ENCODE data around the gene SPR.

GRCh38 chr2:72938455-72938854, 51.2 kb downstream of the SPR start:
- TF ChIP-seq, protein P1, sequence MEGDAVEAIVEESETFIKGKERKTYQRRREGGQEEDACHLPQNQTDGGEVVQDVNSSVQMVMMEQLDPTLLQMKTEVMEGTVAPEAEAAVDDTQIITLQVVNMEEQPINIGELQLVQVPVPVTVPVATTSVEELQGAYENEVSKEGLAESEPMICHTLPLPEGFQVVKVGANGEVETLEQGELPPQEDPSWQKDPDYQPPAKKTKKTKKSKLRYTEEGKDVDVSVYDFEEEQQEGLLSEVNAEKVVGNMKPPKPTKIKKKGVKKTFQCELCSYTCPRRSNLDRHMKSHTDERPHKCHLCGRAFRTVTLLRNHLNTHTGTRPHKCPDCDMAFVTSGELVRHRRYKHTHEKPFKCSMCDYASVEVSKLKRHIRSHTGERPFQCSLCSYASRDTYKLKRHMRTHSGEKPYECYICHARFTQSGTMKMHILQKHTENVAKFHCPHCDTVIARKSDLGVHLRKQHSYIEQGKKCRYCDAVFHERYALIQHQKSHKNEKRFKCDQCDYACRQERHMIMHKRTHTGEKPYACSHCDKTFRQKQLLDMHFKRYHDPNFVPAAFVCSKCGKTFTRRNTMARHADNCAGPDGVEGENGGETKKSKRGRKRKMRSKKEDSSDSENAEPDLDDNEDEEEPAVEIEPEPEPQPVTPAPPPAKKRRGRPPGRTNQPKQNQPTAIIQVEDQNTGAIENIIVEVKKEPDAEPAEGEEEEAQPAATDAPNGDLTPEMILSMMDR (IDR thresholded peaks at IDR 0.05): no peak
- TF ChIP-seq, protein P2, sequence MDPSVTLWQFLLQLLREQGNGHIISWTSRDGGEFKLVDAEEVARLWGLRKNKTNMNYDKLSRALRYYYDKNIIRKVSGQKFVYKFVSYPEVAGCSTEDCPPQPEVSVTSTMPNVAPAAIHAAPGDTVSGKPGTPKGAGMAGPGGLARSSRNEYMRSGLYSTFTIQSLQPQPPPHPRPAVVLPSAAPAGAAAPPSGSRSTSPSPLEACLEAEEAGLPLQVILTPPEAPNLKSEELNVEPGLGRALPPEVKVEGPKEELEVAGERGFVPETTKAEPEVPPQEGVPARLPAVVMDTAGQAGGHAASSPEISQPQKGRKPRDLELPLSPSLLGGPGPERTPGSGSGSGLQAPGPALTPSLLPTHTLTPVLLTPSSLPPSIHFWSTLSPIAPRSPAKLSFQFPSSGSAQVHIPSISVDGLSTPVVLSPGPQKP (IDR thresholded peaks at IDR 0.05; ENCODE audit: low read depth, low read length): no peak
- no peak for TF ChIP-seq HOXA7 (CRISPR knock-in tag; IDR thresholded peaks at IDR 0.05)

Measured in A549 (cell line).